Panc1 (cell line): ENCODE measurements around the gene CREBBP. TPM values are rescaled to one million over a fixed set of nuclear protein-coding genes. Genes with fewer than 3 reads are reported as not detected.

Experiments used
- ATAC-seq: fragments of 200-7000 bp; cut with Tn5 transposase; 2 replicates; pipeline ENCODE4 v1.9.1; 2020; ENCODE audit warnings: mild to moderate bottlenecking, moderate library complexity
- BruUV-seq: library from RNA; stranded (reverse); fragments of 400-500 nt; replicated peaks from 2 replicates; lab custom pipeline; 2021; lab: Mats Ljungman, UMichigan
- CTCF ChIA-PET: fragments of 300-600 bp; sonication (Branson Sonifier 250); formaldehyde crosslinking; loops from one replicate; lab custom pipeline; 2022; ENCODE audit warnings: antibody characterized with exemption; lab: Charles Lee
- POLR2A ChIA-PET: fragments of 300-600 bp; sonication (Branson Sonifier 250); formaldehyde crosslinking; loops from one replicate; lab custom pipeline; 2022; ENCODE audit warnings: antibody characterized with exemption; lab: Charles Lee
- DNase-seq: peaks from one replicate; pipeline ENCODE4 v3.0.0-alpha.2; 2010; ENCODE audit warnings: low read depth, low spot score
- H3K27ac ChIP-seq: 2 replicates; pipeline ENCODE4 v1.5.1; 2011; ENCODE audit warnings: mild to moderate bottlenecking, low read length, inconsistent platforms
- H3K27me3 ChIP-seq: fragments of 200-500 bp; sonication (Bioruptor generic); 2 replicates; pipeline ENCODE4 v1.6.0; 2014; ENCODE audit warnings: low read length, inconsistent platforms; ENCODE audit not compliant: control insufficient read depth, insufficient read depth
- H3K36me3 ChIP-seq: fragments of 200-500 bp; sonication (Bioruptor generic); 2 replicates; pipeline ENCODE4 v1.5.1; 2014; ENCODE audit warnings: inconsistent platforms, mild to moderate bottlenecking, low read length, moderate library complexity; ENCODE audit not compliant: control insufficient read depth, insufficient read depth
- H3K4me1 ChIP-seq: 2 replicates; pipeline ENCODE4 v1.5.1; 2011; ENCODE audit warnings: inconsistent platforms, mild to moderate bottlenecking, low read length, moderate library complexity; ENCODE audit not compliant: control insufficient read depth, insufficient read depth
- H3K4me3 ChIP-seq, 2 experiments: 2 replicates each; pipeline ENCODE4 v1.5.1; 2011 to 2012; ENCODE audit warnings: low read depth in 2 of 2, low read length in 2 of 2, mild to moderate bottlenecking in 2 of 2, inconsistent platforms in 1 of 2, moderate library complexity in 1 of 2
- H3K9me3 ChIP-seq: fragments of 200-500 bp; sonication (Bioruptor generic); 2 replicates; pipeline ENCODE4 v1.5.1; 2014; ENCODE audit warnings: low read depth, mild to moderate bottlenecking, inconsistent platforms, low read length, moderate library complexity; ENCODE audit not compliant: control insufficient read depth, insufficient read depth
- POLR2AphosphoS5 ChIP-seq: IDR thresholded peaks from 2 replicates; pipeline ENCODE4 v1.6.1; 2012; ENCODE audit warnings: mild to moderate bottlenecking, low read depth, low read length, moderate library complexity
- SIN3A ChIP-seq: IDR thresholded peaks from 2 replicates; pipeline ENCODE4 v1.6.1; 2012; ENCODE audit warnings: low read depth, mild to moderate bottlenecking, low read length, moderate library complexity, borderline replicate concordance; ENCODE audit not compliant: insufficient read depth
- TCF7L2 ChIP-seq: IDR thresholded peaks from 2 replicates; pipeline ENCODE4 v1.6.1; 2011; ENCODE audit warnings: mild to moderate bottlenecking, low read depth, low read length, inconsistent platforms
- in situ Hi-C: cut with HindIII; loops from 2 replicates; pipeline ENCODE4 v1.10.0; 2016; ENCODE audit warnings: low sequenced_read_pairs, low pct_unique_long_range_greater_than_20kb
- intact Hi-C: fragments of 100-400 bp; cut with micrococcal nuclease; formaldehyde crosslinking; loops from one replicate; pipeline ENCODE4 v1.10.0; 2022; ENCODE audit not compliant: unreplicated experiment
- total RNA-seq: library from RNA; stranded (reverse); gene quantifications from one replicate; pipeline ENCODE4 v1.2.1, GENCODE V29; 2021; ENCODE audit not compliant: unreplicated experiment
- TF ChIP-seq, protein P1 (sequence below): fragments of 450-650 bp; IDR thresholded peaks from 2 replicates; pipeline ENCODE4 v1.5.1; 2017; ENCODE audit warnings: mild to moderate bottlenecking
- TF ChIP-seq, protein P2 (sequence below), 2 experiments: IDR thresholded peaks; 2 replicates each; pipeline ENCODE4 v1.6.1; 2011 to 2012; ENCODE audit warnings: low read depth in 2 of 2, control low read depth in 1 of 2, low read length in 1 of 2, mild to moderate bottlenecking in 1 of 2, moderate library complexity in 1 of 2; ENCODE audit not compliant: insufficient read depth in 1 of 2

The CREBBP gene
- total RNA-seq, 1 experiment from 2014 or later = 60.2 TPM

DNA sequence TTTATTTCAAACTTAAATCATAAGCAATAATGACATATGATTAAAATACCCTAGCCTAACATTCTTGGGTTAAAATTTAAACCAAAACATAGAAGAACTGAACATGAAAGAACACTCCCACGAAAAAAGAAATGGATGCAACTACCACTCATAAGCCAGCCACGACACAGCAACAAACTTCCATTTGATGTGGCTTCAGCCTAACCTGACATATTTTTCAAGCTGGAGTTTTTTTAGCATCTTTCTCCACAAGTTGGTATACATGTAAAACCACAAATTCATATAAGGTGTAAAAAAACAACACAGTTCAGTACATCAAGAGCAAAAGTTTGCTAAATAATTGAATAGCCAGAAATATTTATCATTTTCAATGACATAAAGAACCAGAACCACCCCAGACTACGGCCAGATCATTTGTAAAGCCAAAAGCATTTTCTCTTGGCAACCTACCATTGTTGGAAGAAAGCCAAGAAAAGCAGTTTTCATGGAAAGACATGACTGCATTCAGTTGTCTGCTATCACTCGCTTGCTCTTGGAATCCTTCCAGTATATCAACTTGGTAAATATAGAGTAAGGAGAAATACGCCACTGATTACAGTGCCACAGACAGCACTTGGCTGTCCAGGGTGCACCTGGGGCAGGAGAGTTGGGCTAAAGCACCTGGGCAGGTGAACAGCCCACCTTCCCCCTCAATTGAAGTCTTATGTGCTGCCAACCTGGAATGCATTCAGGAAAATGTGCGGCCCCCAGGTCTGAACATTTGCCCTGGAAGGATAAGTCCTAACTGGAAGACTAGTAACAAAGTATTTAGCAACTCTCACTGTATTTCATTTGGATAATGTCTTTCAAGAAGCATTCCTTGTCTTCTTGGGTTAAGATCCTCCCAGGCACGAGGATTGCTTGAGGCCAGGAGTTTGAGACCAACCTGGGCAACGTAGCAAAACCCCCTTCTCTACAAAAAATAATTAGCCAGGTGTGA lies 60.5 kb downstream of the CREBBP start:
- ATAC-seq = peak; percentile 58; the same call in 1 of the 2 replicates
- intact Hi-C loops = no loop called here
- H3K27ac ChIP-seq = no peak overlapping the region

DNA sequence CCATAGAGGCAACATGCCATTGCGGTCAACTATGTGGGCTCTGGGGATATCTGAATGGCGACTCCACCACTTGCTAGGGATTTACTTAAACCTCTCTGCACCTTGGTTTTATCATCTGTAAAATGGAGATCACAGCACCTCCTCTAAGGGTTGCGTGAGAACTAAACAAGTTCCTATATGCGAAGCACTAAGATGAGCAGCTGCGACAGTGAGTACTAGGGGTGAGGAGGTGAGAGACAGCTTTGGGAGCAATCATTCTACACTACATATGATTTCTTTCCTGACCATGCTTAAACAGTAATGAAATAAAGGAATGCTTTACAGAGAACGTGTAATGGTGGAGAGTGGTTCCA lies 61.4 kb downstream of the CREBBP start:
- CTCF ChIA-PET = no interaction called here

More for the DNA sequence above, 60.5 kb downstream of the CREBBP start:
- in situ Hi-C loops = loop anchor here (10.0 kb wide), 1 partner anchor 55 kb away; no protein-coding TSS in a partner anchor
- Histone ChIP-seq H3K9me3 (no peaks in the 10 kb centered on the region), H3K27me3 (no peaks in the 10 kb centered on the region), H3K36me3 (no peaks in the 10 kb centered on the region), H3K4me1 (peaks cover 36% of the 10 kb centered on the region), H3K4me3 (no peak overlapping the region)
- POLR2A ChIA-PET = no interaction called here
- no TSS peak for BruUV-seq
- peak; percentile 24 for DNase-seq
- CTCF ChIA-PET = no interaction called here
- no peak for TF ChIP-seq POLR2AphosphoS5
- no peak for TF ChIP-seq TCF7L2
- TF ChIP-seq, protein P1, sequence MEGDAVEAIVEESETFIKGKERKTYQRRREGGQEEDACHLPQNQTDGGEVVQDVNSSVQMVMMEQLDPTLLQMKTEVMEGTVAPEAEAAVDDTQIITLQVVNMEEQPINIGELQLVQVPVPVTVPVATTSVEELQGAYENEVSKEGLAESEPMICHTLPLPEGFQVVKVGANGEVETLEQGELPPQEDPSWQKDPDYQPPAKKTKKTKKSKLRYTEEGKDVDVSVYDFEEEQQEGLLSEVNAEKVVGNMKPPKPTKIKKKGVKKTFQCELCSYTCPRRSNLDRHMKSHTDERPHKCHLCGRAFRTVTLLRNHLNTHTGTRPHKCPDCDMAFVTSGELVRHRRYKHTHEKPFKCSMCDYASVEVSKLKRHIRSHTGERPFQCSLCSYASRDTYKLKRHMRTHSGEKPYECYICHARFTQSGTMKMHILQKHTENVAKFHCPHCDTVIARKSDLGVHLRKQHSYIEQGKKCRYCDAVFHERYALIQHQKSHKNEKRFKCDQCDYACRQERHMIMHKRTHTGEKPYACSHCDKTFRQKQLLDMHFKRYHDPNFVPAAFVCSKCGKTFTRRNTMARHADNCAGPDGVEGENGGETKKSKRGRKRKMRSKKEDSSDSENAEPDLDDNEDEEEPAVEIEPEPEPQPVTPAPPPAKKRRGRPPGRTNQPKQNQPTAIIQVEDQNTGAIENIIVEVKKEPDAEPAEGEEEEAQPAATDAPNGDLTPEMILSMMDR = no peak
- TF ChIP-seq, protein P2, sequence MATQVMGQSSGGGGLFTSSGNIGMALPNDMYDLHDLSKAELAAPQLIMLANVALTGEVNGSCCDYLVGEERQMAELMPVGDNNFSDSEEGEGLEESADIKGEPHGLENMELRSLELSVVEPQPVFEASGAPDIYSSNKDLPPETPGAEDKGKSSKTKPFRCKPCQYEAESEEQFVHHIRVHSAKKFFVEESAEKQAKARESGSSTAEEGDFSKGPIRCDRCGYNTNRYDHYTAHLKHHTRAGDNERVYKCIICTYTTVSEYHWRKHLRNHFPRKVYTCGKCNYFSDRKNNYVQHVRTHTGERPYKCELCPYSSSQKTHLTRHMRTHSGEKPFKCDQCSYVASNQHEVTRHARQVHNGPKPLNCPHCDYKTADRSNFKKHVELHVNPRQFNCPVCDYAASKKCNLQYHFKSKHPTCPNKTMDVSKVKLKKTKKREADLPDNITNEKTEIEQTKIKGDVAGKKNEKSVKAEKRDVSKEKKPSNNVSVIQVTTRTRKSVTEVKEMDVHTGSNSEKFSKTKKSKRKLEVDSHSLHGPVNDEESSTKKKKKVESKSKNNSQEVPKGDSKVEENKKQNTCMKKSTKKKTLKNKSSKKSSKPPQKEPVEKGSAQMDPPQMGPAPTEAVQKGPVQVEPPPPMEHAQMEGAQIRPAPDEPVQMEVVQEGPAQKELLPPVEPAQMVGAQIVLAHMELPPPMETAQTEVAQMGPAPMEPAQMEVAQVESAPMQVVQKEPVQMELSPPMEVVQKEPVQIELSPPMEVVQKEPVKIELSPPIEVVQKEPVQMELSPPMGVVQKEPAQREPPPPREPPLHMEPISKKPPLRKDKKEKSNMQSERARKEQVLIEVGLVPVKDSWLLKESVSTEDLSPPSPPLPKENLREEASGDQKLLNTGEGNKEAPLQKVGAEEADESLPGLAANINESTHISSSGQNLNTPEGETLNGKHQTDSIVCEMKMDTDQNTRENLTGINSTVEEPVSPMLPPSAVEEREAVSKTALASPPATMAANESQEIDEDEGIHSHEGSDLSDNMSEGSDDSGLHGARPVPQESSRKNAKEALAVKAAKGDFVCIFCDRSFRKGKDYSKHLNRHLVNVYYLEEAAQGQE (IDR thresholded peaks at IDR 0.05; ENCODE audit: insufficient read depth in 1 of 2, low read depth in 2 of 2, low read length in 1 of 2) = no peak
- no peak for TF ChIP-seq SIN3A

More for the DNA sequence above, 61.4 kb downstream of the CREBBP start:
- DNase-seq (no peak), ATAC-seq (no peak)
- TF ChIP-seq, protein P2 (IDR thresholded peaks at IDR 0.05; ENCODE audit: insufficient read depth in 1 of 2, low read depth in 2 of 2, low read length in 1 of 2) = no peak
- TF ChIP-seq, protein P1 = no peak
- TF ChIP-seq TCF7L2 (no peak), SIN3A (no peak), POLR2AphosphoS5 (no peak)
- Histone ChIP-seq H3K27me3 (no peaks in the 10 kb centered on the region), H3K9me3 (no peaks in the 10 kb centered on the region), H3K27ac (no peak overlapping the region), H3K36me3 (no peaks in the 10 kb centered on the region), H3K4me3 (no peak overlapping the region), H3K4me1 (peaks cover 31% of the 10 kb centered on the region)
- POLR2A ChIA-PET = no interaction called here
- in situ Hi-C loops (loop anchor here (10.0 kb wide), 1 partner anchor 56 kb away; no protein-coding TSS in a partner anchor), intact Hi-C loops (no loop called here)
- TSS peak; percentile 13 for BruUV-seq
